ENCODE measurements around the gene PEX1.
A peak's percentile ranks its signal among the peaks of the same experiment; 100 is the strongest.

Gene PEX1

DNA sequence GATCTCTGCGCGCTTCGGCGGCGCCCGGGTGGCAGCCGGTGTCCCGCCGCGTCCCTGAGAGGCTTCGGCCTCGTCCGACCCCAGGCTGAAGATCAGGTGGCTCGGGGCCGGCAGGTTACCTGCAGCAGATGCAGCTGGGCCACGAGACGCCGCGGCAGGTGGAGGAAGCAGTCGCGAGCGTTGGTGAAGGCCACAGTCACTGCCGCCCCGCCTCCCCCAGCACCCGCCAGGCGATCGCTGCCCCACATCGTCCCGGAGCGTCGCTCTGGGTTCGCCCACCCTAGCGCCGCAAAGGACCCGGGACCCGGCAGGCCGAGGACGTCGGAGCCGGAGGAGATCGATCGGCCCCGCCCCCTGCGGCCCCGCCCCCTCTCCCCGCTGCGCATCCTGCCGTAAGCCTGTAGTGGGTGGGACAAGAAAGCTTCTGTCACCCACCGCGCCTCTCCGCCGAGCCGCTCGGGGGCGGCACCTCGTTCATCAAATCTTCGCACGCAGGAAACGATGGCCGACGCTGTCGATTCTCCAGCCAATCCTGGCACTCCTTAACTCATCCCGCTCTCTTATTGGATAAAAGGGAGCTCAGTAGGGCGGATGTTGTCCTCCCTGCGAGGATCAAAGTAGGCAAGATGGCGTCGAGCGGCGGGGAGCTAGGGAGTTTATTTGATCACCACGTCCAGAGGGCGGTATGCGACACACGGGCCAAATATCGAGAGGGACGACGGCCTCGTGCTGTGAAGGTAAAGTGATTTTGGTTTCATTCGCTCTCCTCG, at the start of gene PEX1, which contains the start of gene RBM48:
Gene PEX1 (minus strand): TSS at position 333 of the 770 bp plus-strand sequence. CDS start 85 bp downstream, at position 248.
Gene RBM48 (plus strand): TSS at position 608 of the 770 bp plus-strand sequence. CDS start 19 bp downstream, at position 627.
- Histone ChIP-seq H3K9me3 (no peaks in the 10 kb centered on the region), H3K4me3 (ENCODE audit: low read depth in 1 of 2, low read length in 1 of 2) (peak within 1 kb of the TSS; percentile 97 to 98), H3K36me3 (peaks cover 20% of the 10 kb centered on the region), H3K27me3 (no peaks in the 10 kb centered on the region), H3K27ac (peak within 1 kb of the TSS; percentile 90), H3K4me1 (ENCODE audit: control insufficient read depth in 1 of 2, insufficient read depth in 1 of 2, low read depth in 1 of 2, low read length in 1 of 2) (peaks cover 20 to 21% of the 10 kb centered on the region in 2 experiments)
- TF ChIP-seq, protein P1, sequence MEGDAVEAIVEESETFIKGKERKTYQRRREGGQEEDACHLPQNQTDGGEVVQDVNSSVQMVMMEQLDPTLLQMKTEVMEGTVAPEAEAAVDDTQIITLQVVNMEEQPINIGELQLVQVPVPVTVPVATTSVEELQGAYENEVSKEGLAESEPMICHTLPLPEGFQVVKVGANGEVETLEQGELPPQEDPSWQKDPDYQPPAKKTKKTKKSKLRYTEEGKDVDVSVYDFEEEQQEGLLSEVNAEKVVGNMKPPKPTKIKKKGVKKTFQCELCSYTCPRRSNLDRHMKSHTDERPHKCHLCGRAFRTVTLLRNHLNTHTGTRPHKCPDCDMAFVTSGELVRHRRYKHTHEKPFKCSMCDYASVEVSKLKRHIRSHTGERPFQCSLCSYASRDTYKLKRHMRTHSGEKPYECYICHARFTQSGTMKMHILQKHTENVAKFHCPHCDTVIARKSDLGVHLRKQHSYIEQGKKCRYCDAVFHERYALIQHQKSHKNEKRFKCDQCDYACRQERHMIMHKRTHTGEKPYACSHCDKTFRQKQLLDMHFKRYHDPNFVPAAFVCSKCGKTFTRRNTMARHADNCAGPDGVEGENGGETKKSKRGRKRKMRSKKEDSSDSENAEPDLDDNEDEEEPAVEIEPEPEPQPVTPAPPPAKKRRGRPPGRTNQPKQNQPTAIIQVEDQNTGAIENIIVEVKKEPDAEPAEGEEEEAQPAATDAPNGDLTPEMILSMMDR (IDR thresholded peaks at IDR 0.05): peak; percentile 65

DNA sequence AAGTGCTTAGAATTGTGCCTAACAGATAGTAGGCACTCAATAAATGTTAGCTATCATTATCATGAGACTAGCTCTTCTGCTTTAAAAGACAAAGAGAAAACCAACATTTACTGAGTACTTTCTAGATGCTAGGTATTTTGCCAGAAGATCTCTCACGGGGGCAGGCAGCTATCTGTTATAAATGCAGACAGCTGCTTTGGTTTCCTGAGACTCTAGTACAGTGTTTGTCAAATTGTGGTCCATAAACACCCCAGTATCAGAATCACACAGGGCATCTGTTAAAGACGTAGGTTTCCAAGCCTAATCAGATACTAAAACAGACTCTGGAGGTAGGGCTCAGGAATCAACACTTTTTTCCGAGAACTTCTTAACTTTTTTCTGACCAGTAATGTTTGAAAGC, 48.0 kb upstream of the PEX1 start:
- Histone ChIP-seq H3K36me3 (peaks cover 66% of the 10 kb centered on the region), H3K27me3 (no peaks in the 10 kb centered on the region), H3K4me1 (ENCODE audit: control insufficient read depth in 1 of 2, insufficient read depth in 1 of 2, low read depth in 1 of 2, low read length in 1 of 2) (no peaks in the 10 kb centered on the region), H3K27ac (no peak overlapping the region), H3K9me3 (no peaks in the 10 kb centered on the region), H3K4me3 (ENCODE audit: low read depth in 1 of 2, low read length in 1 of 2) (no peak overlapping the region)
- TF ChIP-seq, protein P1 (IDR thresholded peaks at IDR 0.05): no peak

- H3K9me3 ChIP-seq: no peaks in the 10 kb centered on the region
- peak overlapping the region; percentile 54 for H3K27ac ChIP-seq
- peaks cover 8 to 9% of the 10 kb centered on the region in 2 experiments for H3K4me1 ChIP-seq (ENCODE audit: control insufficient read depth in 1 of 2, insufficient read depth in 1 of 2, low read depth in 1 of 2, low read length in 1 of 2)
- H3K27me3 ChIP-seq: no peaks in the 10 kb centered on the region
- H3K4me3 ChIP-seq (ENCODE audit: low read depth in 1 of 2, low read length in 1 of 2): no peak overlapping the region
- TF ChIP-seq, protein P1 (IDR thresholded peaks at IDR 0.05): no peak
- H3K36me3 ChIP-seq: peaks cover 42% of the 10 kb centered on the region
Observed at GRCh38 chr7:92569137-92569536, 40.8 kb upstream of the PEX1 start.

GRCh38 chr7:92567460-92567859, 39.1 kb upstream of the PEX1 start:
- TF ChIP-seq, protein P1 (IDR thresholded peaks at IDR 0.05): no peak
- H3K27ac ChIP-seq: no peak overlapping the region
- no peaks in the 10 kb centered on the region for H3K27me3 ChIP-seq
- no peaks in the 10 kb centered on the region for H3K9me3 ChIP-seq
- H3K36me3 ChIP-seq: peaks cover 51% of the 10 kb centered on the region
- H3K4me3 ChIP-seq (ENCODE audit: low read depth in 1 of 2, low read length in 1 of 2): no peak overlapping the region
- H3K4me1 ChIP-seq (ENCODE audit: control insufficient read depth in 1 of 2, insufficient read depth in 1 of 2, low read depth in 1 of 2, low read length in 1 of 2): peaks cover 8 to 9% of the 10 kb centered on the region in 2 experiments

DNA sequence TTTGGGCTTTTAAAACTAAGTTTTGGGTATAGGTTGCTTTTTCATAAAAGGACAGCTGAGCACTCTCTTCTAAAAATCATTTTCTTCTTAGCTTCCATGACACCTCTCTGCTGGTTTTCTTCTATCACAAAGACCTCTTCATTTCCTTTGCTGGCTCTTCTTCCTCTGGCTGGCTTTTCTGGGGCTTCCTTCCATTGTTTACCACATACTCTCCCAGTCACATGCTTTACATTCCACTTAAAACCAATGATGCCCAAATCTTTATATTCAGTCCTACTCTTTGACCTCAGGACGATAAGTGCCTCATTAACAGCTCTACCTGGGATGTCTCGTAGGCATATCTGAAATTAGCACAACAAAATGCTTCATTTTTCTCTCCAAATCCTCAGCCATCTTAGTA, 35.0 kb upstream of the PEX1 start:
- peaks cover 61% of the 10 kb centered on the region for H3K36me3 ChIP-seq
- TF ChIP-seq, protein P1 (IDR thresholded peaks at IDR 0.05): no peak
- no peaks in the 10 kb centered on the region for H3K4me1 ChIP-seq (ENCODE audit: control insufficient read depth in 1 of 2, insufficient read depth in 1 of 2, low read depth in 1 of 2, low read length in 1 of 2)
- no peak overlapping the region for H3K4me3 ChIP-seq (ENCODE audit: low read depth in 1 of 2, low read length in 1 of 2)
- H3K27me3 ChIP-seq: no peaks in the 10 kb centered on the region
- no peak overlapping the region for H3K27ac ChIP-seq
- H3K9me3 ChIP-seq: no peaks in the 10 kb centered on the region

Measured in neutrophil (primary cell).